ENCODE results near the gene PDE4B. TPM values are rescaled to one million over a fixed set of nuclear protein-coding genes. Genes with fewer than 3 reads are reported as not detected.
"Not testable (repeated sequence)": the region's sequence is repeated elsewhere in the genome, so short reads cannot be mapped to it uniquely, and the experiment has no call there.

Gene PDE4B
- polyA plus RNA-seq, 3 donors from 2014 or later, result 7.4 to 25.1 (median 18.9) TPM

DNA sequence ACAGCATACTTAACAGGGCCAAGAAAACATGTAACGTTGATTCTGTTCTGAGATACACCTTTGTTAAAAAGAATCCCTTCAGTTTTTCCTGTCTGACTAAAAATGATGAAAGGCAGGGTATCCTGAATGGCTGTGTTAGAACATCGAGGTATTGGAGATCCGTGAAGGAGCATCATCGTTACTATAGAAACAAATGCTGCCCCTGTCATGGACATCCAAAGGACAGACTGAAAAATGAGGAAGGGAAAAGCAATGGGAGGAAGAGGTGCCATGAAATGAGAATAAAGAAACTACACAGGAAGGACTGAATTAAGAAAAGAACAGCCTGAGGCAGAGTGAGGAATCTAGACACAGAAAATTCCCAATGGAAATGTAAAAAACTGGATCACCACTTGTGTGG is 257.9 kb downstream of the PDE4B start:
- Mint-ChIP-seq H3K4me1 (no peaks in the 10 kb centered on the region), H3K4me3 (no peak overlapping the region), H3K36me3 (no peaks in the 10 kb centered on the region), H3K27me3 (ENCODE audit: low read depth in 3 of 3) (peaks cover 0 to 2% (median 0%) of the 10 kb centered on the region in 3 donors), H3K27ac (no peak overlapping the region), H3K9me3 (peaks cover 0 to under 1% (median 0%) of the 10 kb centered on the region in 6 donors)
- no peak for DNase-seq

DNA sequence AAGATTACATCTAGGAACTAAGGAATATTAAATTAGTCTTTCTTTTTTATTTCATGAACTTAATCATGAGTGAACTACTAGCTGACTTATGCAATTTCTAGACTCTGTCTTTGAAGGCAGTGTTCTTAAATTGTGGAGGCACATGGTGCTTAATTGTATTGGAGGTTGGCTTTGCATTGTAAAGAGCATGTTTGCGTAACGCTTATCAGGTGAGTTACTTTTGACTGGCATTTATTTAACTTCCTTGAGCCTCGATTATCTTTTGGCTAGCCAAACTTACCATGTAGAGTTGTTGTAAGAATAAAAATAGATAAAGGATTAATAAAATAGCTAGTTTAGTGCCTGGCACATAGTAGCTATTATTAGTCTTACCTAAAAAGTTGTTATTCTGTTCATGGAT is 262.4 kb downstream of the PDE4B start:
- DNase-seq, result no peak
- H3K9me3 Mint-ChIP-seq, result peaks cover 0 to 5% (median 2%) of the 10 kb centered on the region in 6 donors
- no peak overlapping the region for H3K27ac Mint-ChIP-seq
- no peaks in the 10 kb centered on the region for H3K4me1 Mint-ChIP-seq
- no peaks in the 10 kb centered on the region for H3K36me3 Mint-ChIP-seq
- H3K27me3 Mint-ChIP-seq (ENCODE audit: low read depth in 3 of 3), result peaks cover 0 to 2% (median 2%) of the 10 kb centered on the region in 3 donors
- no peak overlapping the region for H3K4me3 Mint-ChIP-seq

DNA sequence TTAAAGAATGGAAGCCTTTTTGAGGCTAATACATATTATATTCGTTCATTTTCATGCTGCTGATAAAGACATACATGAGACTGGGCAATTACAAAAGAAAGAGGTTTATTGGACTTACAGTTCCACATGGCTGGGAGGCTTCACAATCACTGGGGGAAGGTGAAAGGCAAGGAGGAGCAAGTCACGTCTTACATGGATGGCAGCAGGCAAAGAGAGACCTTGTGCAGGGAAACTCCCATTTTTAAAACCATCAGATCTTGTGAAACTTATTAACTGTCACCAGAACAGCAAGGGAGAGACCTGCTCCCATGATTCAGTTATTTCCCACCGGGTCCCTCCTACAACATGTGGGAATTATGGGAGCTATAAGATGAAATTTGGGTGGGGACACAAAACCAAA is 264.8 kb downstream of the PDE4B start:
- not testable (repeated sequence) for H3K4me3 Mint-ChIP-seq; DNase-seq; H3K27ac Mint-ChIP-seq; H3K36me3 Mint-ChIP-seq; H3K27me3 Mint-ChIP-seq (ENCODE audit: low read depth in 3 of 3); H3K4me1 Mint-ChIP-seq; H3K9me3 Mint-ChIP-seq

DNA sequence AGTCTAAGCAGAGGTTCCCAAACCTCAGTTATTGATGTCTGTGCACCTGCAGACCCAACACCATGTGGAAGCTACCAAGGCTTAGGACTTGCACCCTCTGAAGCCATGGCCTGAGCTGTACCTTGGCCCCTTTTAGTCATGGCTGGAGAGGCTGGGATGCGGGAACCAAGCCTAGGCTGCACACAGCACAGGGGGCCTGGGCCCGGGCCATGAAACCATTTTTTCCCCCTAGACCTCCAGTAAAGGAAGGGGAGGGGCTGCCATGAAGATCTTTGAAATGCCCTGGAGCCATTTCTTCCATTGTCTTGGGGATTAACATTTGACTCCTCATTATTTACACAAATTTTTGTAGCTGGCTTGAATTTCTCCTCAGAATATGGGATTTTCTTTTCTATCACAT is 265.9 kb downstream of the PDE4B start:
- Mint-ChIP-seq H3K27me3 (ENCODE audit: low read depth in 3 of 3) (peaks cover 0 to 4% (median 1%) of the 10 kb centered on the region in 3 donors), H3K9me3 (peaks cover 0 to 5% (median 2%) of the 10 kb centered on the region in 6 donors), H3K4me1 (no peaks in the 10 kb centered on the region), H3K36me3 (no peaks in the 10 kb centered on the region), H3K4me3 (no peak overlapping the region), H3K27ac (no peak overlapping the region)
- DNase-seq, result no peak

DNA sequence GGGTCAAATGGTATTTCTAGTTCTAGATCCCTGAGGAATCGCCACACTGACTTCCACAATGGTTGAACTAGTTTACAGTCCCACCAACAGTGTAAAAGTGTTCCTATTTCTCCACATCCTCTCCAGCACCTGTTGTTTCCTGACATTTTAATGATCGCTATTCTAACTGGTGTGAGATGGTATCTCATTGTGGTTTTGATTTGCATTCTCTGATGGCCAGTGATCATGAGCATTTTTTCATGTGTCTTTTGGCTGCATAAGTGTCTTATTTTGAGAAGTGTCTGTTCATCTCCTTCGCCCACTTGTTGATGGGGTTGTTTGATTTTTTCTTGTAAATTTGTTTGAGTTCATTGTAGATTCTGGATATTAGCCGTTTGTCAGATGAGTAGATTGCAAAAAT is 274.5 kb downstream of the PDE4B start:
- not testable (repeated sequence) for H3K4me1 Mint-ChIP-seq; H3K9me3 Mint-ChIP-seq; DNase-seq; H3K4me3 Mint-ChIP-seq; H3K27me3 Mint-ChIP-seq (ENCODE audit: low read depth in 3 of 3); H3K27ac Mint-ChIP-seq; H3K36me3 Mint-ChIP-seq

DNA sequence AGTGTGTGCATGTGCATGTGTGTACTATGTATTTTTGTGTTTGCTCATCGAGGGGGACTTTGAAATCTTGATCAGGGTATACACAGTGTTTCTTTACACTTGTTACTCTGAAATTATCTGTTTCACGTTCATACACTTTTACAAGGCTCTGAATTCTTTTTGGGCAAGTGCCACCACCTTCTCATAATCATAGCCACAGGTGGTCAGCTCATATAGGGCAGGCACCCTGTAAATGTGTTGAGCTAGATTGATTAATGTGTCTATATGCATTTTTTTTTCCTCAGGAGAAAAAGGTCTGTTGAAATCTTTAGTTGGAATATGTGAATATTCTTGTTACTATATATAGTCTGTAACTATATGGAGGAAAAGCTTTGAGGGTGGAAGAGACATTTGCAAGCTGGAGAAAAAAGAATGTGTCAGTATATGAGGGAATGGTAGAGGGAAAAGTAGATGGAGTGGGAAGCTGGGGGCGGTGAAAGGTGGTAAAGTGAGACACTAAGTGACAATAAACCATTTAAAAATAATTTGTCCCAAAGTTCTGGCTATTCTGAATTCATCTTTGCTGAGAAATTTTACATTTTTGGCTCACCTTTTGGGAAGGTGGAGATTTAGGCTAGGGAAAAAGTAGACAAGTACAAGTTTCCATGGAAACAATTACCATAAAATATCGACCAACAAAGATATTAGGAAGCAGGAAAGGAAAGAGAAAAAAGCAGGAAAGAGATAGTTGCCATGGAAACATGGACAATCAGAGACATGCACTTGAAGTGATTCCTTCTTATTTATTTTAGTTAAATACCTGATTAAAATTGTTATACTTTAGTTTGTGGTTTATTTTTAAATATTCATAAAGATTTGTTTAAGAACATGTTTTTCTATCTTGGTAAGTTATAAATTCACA is 277.5 kb downstream of the PDE4B start:
- no peak overlapping the region for H3K4me3 Mint-ChIP-seq
- H3K4me1 Mint-ChIP-seq, result no peaks in the 10 kb centered on the region
- no peak for DNase-seq
- H3K36me3 Mint-ChIP-seq, result no peaks in the 10 kb centered on the region
- H3K9me3 Mint-ChIP-seq, result peaks cover 0 to 7% (median 0%) of the 10 kb centered on the region in 6 donors
- peaks cover 1 to 4% (median 2%) of the 10 kb centered on the region in 3 donors for H3K27me3 Mint-ChIP-seq (ENCODE audit: low read depth in 3 of 3)
- H3K27ac Mint-ChIP-seq, result no peak overlapping the region

DNA sequence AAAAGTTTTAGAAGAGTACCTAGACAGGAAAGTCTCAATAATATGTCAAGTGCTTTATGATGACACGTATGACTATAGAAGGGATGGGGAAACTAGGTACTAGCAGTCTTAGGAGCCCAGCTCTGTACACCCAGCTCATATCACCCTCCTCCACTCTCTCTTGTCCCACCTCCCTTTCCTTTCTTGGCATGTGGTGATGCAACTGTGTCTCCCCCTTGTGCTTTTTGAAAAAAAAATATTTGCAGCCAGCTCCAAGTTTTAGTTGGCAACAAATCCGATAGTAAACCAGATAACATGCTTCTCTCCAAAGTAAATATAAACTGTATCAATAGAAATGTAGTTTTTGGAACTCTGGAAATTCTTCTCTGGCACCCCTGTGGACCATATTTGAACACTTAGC is 280.7 kb downstream of the PDE4B start:
- no peak overlapping the region for H3K27ac Mint-ChIP-seq
- no peaks in the 10 kb centered on the region for H3K36me3 Mint-ChIP-seq
- H3K27me3 Mint-ChIP-seq (ENCODE audit: low read depth in 3 of 3), result peaks cover 1 to 2% (median 2%) of the 10 kb centered on the region in 3 donors
- peaks cover 0 to 5% (median 0%) of the 10 kb centered on the region in 6 donors for H3K9me3 Mint-ChIP-seq
- no peaks in the 10 kb centered on the region for H3K4me1 Mint-ChIP-seq
- DNase-seq, result no peak
- H3K4me3 Mint-ChIP-seq, result no peak overlapping the region

DNA sequence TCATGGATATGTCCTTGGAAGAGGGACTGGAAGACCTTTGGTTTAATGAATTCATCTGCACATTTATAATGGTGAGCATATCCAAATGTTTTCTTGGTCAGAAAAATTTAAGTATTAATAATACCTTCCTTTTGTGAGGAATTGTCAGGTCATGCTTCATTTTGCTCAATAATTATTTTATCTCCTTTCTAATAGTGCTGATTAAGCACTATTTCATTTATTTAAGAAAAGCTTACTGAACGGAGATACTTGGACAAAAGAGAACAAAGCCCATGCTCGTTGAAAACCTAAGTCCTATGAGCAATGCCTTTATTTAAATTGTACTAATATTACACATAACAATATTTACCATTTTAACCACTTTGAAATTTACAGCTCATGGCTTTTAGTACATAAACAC is 281.5 kb downstream of the PDE4B start:
- Mint-ChIP-seq H3K4me3 (no peak overlapping the region), H3K4me1 (no peaks in the 10 kb centered on the region), H3K36me3 (no peaks in the 10 kb centered on the region), H3K27me3 (ENCODE audit: low read depth in 3 of 3) (peaks cover 1 to 2% (median 2%) of the 10 kb centered on the region in 3 donors), H3K27ac (no peak overlapping the region), H3K9me3 (peaks cover 0 to 6% (median 0%) of the 10 kb centered on the region in 6 donors)
- no peak for DNase-seq

DNA sequence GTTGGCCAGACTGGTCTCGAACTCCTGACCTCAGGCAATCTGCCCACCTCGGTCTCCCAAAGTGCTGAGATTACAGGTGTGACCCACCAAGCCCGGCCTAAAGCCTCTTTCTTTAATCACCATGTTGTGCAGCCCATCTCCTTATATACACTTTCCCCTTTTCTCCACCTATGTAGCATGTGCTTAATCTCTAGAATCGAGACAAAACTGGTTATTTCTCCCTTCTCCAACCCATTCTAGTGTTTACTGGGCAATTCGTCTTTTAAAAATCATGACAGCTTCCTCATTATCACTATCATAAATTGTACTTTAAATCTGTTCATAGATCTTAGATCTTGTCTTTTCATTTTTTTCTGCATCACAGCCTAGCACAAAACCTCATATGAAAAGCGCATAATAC is 285.7 kb downstream of the PDE4B start:
- peaks cover 0 to 8% (median under 1%) of the 10 kb centered on the region in 6 donors for H3K9me3 Mint-ChIP-seq
- H3K4me1 Mint-ChIP-seq, result no peaks in the 10 kb centered on the region
- H3K36me3 Mint-ChIP-seq, result no peaks in the 10 kb centered on the region
- H3K27me3 Mint-ChIP-seq (ENCODE audit: low read depth in 3 of 3), result peaks cover 2 to 3% (median 3%) of the 10 kb centered on the region in 3 donors
- H3K27ac Mint-ChIP-seq, result no peak overlapping the region
- DNase-seq, result no peak
- no peak overlapping the region for H3K4me3 Mint-ChIP-seq

DNA sequence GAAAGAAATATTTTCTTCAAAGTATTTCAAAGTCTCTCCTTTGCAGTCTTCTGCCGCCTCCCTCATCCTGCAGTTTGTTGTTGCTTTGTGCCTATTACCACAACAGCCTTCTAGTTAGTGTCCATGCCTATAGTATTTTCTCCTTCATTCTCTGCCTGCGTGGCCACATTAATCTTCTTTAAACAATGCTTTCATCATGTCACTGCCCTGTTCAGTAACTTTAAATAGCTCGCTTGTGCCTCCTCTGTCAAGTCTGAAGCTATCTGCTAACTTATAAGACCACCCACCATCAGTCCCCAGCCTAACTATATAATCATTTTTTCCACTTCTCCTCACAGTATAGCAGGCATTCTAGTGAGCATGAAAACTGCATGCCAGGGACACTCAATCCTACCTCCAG is 290.3 kb downstream of the PDE4B start:
- DNase-seq, result no peak
- H3K27me3 Mint-ChIP-seq (ENCODE audit: low read depth in 3 of 3), result peaks cover 2 to 3% (median 2%) of the 10 kb centered on the region in 3 donors

DNA sequence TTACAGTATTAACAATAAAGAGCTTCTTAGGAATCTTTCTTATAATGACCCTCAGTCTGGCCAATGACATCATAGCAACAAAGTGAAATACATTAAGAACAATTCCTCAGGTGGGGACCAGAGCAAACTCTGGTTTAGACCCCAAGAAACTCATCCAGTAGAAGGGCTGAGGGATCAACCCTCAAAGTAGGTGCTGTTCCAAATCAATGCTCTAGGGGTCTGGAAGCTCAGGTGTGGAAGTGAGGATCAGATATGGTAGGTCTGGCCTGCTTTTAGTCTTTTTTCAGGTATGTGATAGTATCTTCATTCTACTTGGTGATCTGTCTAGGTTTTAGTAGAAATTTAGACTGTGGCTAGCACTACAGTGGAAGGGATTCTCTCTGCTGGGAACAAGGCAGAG is 291.7 kb downstream of the PDE4B start:
- H3K4me1 Mint-ChIP-seq, result no peaks in the 10 kb centered on the region
- no peak for DNase-seq
- H3K36me3 Mint-ChIP-seq, result no peaks in the 10 kb centered on the region
- H3K9me3 Mint-ChIP-seq, result peaks cover 0 to 8% (median 0%) of the 10 kb centered on the region in 6 donors
- no peak overlapping the region for H3K4me3 Mint-ChIP-seq
- H3K27me3 Mint-ChIP-seq (ENCODE audit: low read depth in 3 of 3), result peaks cover 1 to 3% (median 2%) of the 10 kb centered on the region in 3 donors
- no peak overlapping the region for H3K27ac Mint-ChIP-seq

More for the DNA sequence above, 290.3 kb downstream of the PDE4B start:
- H3K27ac Mint-ChIP-seq, result no peak overlapping the region
- H3K4me1 Mint-ChIP-seq, result no peaks in the 10 kb centered on the region
- H3K4me3 Mint-ChIP-seq, result no peak overlapping the region
- H3K9me3 Mint-ChIP-seq, result peaks cover 0 to 10% (median 0%) of the 10 kb centered on the region in 6 donors
- H3K36me3 Mint-ChIP-seq, result no peaks in the 10 kb centered on the region

DNA sequence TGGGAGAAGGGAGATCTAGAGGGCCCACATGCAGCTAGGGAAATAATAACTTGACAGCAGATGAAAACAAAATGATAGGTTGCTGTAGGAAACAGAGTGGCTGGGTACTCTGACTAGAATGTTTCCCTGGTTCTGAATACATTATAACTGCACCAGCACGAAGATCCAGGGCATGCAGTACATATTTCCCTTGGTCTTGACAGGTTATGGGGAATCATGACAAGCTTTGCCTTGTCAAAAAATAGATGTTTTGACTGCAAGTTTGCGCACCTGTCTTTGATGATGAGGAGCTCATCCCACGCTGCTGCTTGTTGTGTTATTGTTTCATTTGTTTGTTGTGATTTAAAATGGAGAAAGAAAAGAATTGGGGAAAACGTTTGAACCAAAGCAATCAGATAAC is 292.9 kb downstream of the PDE4B start:
- Mint-ChIP-seq H3K27ac (no peak overlapping the region), H3K4me3 (no peak overlapping the region), H3K27me3 (ENCODE audit: low read depth in 3 of 3) (peaks cover 0 to 3% (median 2%) of the 10 kb centered on the region in 3 donors), H3K4me1 (no peaks in the 10 kb centered on the region), H3K36me3 (no peaks in the 10 kb centered on the region), H3K9me3 (peaks cover 0 to 8% (median 0%) of the 10 kb centered on the region in 6 donors)
- DNase-seq, result no peak

DNA sequence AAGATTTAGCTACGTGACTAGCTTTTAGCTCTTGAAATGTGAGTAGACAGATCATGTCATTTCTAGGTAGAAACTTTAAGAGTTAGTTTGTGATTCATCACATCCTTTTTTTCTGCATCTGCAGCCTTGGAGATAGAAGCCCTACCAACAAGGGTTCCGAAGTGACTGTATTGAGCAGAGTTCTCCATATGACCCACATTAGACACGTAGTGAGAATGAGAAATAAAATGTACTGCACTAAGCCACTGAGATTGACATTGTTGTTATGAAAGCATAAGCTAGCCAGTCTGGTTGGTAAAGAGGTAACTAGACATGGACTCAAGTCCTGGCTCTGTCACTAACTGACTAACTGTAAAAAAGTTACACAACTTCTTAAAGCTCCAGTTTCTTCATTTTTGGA is 296.1 kb downstream of the PDE4B start:
- Mint-ChIP-seq H3K9me3 (peaks cover 0 to 6% (median 0%) of the 10 kb centered on the region in 6 donors), H3K4me1 (no peaks in the 10 kb centered on the region), H3K36me3 (no peaks in the 10 kb centered on the region), H3K4me3 (no peak overlapping the region), H3K27ac (no peak overlapping the region), H3K27me3 (ENCODE audit: low read depth in 3 of 3) (no peaks in the 10 kb centered on the region)
- DNase-seq, result no peak

DNA sequence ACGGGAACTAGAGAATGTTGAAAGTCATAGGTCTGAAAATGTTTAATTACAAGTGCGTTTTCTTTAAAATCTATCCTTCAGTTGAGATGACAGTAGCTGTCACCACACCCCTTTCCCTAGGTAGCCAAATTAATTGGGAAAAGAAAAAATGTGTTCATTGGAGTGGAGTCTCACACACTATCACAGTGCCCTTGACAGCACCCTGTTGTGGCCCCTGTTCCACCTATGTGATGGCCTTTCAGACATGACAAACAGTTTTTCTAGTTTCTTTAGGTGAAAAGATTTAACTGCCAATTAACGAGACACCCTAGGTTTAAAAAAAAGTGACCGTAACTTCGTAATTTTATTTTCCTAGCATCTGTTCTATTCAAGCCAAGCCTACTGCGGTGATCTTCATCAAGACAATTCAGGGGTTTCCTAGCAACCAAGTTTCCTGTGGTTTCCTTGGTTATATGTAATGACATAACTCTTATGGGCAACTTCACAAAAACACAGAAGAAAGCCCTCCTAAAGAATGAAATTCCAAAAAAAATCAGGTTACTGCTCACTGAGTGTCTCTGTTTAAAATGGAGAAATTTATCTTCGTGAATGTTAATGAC is 298.3 kb downstream of the PDE4B start:
- H3K9me3 Mint-ChIP-seq, result peaks cover 0 to 6% (median 0%) of the 10 kb centered on the region in 6 donors
- H3K27ac Mint-ChIP-seq, result no peak overlapping the region
- no peaks in the 10 kb centered on the region for H3K27me3 Mint-ChIP-seq (ENCODE audit: low read depth in 3 of 3)
- no peaks in the 10 kb centered on the region for H3K36me3 Mint-ChIP-seq
- H3K4me1 Mint-ChIP-seq, result no peaks in the 10 kb centered on the region
- H3K4me3 Mint-ChIP-seq, result no peak overlapping the region
- no peak for DNase-seq

Measured in immature natural killer cell (primary cell).